Sigmoid colon (tissue), 4 donors: ENCODE data around the gene SLC16A7.

Experiments used
- CTCF ChIP-seq, 4 experiments: fragments of 450-650 bp in 3 of 4; fragments of 200-600 bp in 1 of 4; IDR thresholded peaks; one replicate each; pipeline ENCODE4 v1.5.1; 2016 to 2019; ENCODE audit warnings: antibody characterized with exemption in 4 of 4, mild to moderate bottlenecking in 3 of 4, moderate library complexity in 2 of 4
- POLR2A ChIP-seq, 2 donors: fragments of 450-650 bp; IDR thresholded peaks; one replicate each; pipeline ENCODE4 v1.6.1; 2016; ENCODE audit warnings: antibody characterized with exemption in 2 of 2, mild to moderate bottlenecking in 2 of 2, moderate library complexity in 2 of 2
- POLR2AphosphoS5 ChIP-seq, 4 donors: sonication (generic); formaldehyde crosslinking; IDR thresholded peaks; one replicate each; pipeline ENCODE4 v1.6.1; 2017; ENCODE audit warnings: antibody characterized with exemption in 4 of 4

- TF ChIP-seq POLR2A (IDR thresholded peaks at IDR 0.05) = no peak
- no peak for TF ChIP-seq CTCF (IDR thresholded peaks at IDR 0.05)
- TF ChIP-seq POLR2AphosphoS5 (IDR thresholded peaks at IDR 0.05) = no peak
These were observed 237.6 kb downstream of the SLC16A7 start for GRCh38 chr12:59833408-59833807.
